ENCODE results near the gene HSPA12A.

Gene HSPA12A

DNA sequence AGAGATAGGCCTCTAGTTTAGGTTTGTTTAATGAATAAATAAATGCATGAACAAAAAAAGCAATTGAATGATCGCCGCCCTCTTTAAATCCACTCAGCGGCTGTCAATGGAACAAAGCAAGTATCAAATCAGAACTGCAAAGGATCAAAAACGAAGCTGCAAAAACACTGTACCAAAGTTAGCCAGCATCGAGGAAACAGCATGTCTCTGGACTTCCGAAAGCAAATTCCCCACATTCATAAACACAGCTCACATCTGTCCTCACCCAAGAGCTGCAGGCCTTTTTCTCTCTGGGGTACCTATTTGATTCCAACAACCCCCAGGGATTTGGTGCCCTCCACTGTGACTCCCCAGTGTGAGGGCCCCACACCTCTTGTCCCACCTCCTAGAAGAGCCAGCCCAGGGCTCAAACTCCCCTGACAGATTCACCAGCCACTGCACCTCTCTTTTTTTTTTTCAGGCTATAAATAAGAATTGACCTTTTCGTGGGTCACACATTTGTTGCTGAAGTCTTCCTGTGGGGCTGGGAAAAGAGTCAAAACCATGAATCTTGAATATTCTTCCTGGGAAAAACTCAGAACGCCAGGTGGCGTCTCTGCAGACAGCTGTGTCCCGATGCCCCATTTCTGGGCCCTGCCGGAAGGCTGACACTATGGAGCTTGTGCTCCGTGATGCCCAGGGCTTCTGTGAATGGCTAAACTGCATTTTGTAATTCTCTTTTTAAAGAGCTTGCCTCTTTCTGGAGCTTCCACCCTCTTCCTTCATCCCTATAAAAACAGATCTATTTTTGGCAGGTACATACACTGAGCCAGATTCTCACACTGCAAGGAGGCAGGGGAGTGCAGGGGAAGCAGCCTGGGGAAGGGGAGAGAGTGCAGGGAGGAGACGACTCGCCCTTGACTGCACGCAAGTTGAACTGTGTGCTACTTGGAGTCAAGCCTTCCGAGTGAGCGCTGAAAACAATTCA is 51.7 kb downstream of the HSPA12A start:
- DNase-seq (ENCODE audit: low read depth): no peak

DNA sequence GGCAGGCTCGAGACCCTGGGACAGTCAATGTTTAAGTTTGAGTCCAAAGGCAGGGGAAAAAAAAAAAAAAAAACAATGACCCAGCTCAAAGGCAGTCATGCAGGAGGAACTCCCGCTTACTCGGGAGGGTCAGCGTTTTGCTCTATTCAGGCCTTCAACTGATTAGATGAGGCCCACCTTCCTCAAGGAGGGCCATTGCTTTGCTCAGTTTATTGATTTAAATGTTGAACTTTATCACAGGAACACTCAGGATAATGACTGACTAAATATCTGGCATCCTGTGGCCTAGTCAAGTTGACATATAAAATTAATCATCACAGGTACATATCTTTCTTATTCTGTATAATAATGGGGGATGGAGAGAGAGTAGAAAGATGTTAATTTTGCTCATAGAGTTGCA is 52.6 kb downstream of the HSPA12A start:
- DNase-seq (ENCODE audit: low read depth): no peak

DNA sequence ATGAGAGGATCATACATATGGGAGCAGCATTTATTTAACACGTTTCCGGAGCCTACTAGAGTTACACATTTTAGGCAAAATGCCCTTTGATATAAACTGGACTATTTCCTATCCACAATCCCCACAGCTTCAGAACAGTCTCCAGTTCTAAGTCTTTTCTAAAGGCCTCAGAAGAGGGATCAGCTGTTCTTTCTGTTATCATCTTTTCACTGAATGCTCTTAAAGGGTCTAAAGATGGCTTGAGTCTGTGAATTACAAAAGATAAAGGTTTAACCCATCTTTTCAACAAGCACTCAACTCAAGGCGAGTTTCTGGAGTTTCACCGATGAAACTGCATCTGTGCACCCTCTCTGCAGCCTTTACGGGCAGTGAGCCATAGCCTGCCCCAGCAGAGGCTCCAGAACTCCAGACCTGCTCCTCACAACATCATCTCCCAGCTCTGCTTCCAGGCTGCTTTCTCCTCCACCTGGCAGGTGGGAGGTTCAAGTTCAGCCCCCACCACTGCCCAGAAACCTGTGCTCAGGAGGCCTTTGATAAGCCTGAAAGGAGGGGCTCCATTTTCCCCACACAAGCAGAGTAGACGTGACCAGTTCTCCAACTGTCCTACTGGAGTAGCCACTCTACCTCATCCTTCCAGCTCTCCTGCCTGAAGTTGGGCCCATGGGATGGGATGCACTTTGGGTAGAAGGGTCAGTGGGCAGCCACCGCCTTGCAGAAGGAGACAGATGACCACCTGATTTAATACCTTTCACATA is 53.4 kb downstream of the HSPA12A start:
- DNase-seq (ENCODE audit: low read depth): no peak

DNA sequence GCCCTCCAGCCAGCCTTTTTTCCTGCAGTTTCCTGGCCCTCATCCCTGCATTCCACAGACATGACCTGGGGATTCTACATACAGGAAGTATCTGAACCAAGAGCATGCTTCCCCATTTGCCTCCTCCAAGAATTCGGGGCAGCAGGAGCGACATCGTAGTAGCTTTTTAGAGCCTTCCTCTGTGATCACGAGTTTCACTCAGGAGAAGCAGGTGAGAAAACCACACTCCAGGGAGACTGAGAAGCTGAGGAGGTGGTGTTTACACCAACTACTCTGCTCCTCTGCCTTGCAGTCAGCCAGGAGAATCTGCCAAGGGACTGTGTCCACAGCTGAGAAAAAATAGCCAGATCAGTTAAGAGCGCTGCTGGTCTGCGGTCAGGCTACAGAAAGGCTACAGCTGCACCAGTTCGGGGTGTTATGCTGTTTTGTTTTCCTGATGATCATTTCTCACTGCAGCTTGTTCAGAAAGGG is 54.1 kb downstream of the HSPA12A start:
- DNase-seq (ENCODE audit: low read depth): no peak

DNA sequence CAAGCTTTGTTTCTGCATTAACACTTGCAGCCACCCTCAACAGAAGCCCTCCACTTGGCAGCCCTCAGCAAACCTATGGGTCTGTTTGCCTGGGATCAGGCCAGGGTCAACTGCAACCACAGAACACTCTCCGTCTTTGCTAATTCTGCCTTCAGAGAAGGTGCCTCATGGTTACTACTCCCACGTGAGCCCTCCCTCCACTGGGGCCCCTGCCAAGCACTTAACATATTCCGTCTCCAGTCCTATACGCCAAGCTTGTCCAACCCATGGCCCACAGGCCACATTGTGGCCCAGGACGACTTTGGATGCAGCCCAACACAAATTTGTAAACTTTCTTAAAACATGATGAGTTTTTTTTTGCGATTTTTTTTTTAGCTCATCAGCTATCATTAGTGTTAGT is 54.7 kb downstream of the HSPA12A start:
- DNase-seq (ENCODE audit: low read depth): no peak

DNA sequence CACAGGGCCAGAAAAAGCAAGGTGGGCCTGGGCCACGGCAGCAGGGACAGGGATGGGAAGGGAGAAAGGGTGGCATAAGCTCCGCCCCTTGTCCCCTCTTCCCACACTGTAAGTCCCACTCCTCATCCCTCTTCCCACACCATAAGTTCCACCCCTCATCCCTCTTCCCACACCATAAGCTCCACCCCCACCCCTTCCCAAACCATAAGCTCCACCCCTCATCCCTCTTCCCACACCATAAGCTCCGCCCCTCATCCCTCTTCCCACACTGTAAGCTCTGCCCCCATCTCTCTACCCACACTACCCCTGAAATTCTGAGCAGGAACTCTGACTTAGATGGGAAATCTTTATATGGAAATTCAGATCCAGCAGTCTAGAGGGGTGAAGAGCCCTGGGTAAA is 55.7 kb downstream of the HSPA12A start:
- DNase-seq (ENCODE audit: low read depth): no peak

DNA sequence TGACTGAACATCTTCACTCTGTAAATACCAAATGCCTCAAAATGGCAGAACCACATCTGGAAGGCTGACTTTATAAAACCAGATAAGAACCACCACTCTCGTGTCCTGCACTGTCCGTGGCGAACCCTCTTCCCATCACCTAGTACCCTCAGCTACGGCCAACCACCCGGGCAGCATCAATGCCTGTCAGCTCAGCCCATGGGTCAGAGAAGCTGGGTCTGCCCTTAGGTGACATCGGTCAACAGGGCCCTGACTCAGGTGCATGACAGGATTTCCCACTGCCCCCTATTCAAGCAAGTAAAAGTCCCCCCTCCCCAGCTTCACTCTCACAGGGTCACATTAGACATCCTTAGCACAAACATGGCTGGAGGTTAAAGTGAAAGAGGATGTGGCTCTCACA is 56.6 kb downstream of the HSPA12A start:
- DNase-seq (ENCODE audit: low read depth): no peak

DNA sequence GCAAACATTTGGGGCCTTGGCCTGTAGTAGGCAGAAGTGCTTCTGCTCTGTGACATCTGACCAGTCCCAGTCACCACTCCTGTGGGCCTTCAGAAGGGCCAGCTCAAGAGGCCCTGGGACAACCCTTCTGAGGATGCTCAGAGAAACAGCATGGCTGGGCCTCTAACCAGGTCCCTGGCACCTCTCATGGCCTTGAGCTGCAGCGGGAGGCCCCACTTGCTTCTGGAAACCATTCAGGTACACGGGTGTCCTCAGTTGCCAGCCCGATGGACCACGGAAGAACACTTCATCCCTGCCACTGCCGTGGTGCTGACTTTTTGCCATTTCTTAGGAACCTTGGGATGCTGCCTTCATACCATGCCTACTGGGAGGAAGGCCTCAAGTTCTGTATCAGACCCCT is 57.6 kb downstream of the HSPA12A start:
- DNase-seq (ENCODE audit: low read depth): no peak

DNA sequence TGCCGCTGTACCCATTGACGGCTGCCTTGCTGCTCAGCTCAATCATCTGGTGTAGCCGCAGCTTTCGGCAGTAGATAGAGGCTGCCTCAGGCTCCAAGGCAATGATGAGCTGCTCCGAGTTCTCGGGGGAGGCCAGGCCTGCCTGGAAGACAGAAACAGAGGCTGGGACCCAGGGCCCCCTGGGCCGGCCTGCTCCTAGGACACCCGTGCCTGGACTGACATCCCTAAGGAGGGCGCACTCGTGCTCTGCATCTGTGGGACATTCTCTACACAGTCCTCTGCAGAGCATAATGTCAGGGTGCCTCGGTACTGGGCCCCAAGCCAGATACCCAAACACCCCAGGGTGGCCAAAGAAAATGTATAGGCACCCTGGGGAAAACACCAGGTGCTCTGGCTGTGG is 58.5 kb downstream of the HSPA12A start:
- no peak for DNase-seq (ENCODE audit: low read depth)

DNA sequence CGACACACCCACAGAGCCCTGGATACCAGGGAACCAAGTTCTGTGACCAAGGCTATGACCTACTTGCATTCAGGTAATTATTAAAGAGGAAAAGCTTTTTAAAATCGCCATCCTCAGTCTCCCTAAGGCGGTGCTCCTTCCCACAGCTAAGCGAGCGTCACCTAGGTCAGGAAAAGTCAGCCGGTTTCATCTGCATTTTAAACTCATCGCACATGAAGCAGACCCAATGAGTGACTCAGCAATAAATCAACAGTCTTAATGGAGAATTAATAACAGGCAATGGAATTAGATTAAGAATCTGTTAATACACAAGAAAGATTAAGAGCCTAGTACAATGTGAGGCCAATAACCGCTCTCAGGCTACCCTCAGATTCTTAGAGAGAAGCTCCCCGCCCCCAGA is 59.2 kb downstream of the HSPA12A start:
- DNase-seq (ENCODE audit: low read depth): no peak

DNA sequence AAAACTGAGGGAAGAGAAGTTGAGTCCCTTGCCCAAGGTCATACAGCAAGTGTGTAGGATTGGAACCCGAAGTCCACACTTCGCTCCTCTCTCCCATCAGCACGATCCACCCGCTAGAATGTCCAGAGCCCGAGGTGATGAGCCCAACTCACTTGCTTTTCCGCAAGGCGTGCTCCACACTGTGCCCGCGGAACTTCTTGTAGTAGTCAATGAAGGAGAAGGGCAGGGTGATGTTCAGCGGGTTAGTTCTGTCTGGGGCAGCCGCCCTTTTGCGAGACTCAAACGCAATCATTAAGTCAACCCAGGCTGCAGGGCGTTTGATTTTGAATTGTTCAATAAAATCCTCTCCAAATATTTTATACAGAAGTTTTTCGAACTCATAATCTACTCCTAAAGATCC is 63.0 kb downstream of the HSPA12A start:
- DNase-seq (ENCODE audit: low read depth): no peak

DNA sequence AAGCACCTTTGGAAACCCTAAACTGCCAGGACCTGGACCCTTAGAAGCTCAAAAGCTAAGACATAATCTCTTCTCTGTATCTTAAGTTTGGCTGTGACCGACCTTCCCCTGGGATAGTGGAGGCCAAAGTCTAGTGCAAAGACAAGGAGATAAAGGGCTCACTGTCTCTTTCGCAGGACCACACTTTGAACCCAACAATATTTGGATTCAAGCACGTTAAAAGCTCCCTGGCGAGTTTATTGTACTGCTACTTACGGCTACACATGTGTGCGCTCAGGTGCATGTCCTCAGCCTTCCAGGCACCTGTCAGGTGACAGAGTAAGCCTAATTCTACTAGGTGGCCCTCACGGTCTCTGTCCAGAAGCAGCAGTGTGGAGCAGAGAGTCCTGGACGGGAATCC is 65.7 kb downstream of the HSPA12A start:
- no peak for DNase-seq (ENCODE audit: low read depth)

DNA sequence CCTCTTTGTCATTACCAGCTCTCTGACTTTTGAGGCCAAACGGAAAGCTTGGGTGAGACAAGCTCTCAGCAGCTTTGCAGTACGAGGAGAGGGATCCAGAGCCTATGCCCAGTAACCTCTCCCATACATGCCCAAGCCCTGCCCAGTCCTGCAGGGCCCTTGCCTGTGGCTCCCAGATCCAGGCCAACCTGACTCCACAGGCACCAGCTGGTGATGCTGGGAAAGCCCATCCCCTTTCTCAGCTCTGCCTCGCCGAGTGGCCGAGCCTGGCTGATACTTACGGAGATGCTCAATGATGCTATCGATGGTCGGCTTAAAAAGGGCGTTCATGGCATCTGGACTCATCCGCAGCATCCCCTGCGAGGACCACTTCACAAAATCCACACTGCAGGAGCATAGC is 66.2 kb downstream of the HSPA12A start:
- DNase-seq (ENCODE audit: low read depth): no peak

DNA sequence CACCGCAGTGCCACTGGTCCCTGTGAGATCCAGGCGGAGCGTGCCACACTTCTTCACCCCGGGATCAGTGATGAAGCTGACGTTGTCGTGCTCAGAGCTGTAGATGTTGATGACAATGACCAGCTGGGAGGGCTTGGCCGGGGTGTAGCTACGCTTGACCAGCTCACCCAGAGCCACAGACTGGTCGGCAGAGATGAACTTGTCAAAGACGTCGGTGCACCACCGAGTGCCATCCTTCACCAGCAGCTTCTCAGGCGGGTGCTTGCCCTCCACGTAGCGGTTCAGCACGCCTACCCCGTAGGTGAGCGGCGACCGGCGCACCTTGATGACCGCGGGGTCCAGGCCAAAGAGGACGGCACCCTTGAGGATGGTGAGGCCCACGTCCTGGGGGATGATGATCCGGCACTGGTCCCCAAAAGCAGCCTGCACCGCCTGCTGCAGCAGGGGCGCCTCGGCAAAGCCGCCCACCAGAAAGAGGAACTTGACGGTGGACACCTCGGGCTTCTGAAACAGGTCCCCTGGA is 67.4 kb downstream of the HSPA12A start:
- no peak for DNase-seq (ENCODE audit: low read depth)

DNA sequence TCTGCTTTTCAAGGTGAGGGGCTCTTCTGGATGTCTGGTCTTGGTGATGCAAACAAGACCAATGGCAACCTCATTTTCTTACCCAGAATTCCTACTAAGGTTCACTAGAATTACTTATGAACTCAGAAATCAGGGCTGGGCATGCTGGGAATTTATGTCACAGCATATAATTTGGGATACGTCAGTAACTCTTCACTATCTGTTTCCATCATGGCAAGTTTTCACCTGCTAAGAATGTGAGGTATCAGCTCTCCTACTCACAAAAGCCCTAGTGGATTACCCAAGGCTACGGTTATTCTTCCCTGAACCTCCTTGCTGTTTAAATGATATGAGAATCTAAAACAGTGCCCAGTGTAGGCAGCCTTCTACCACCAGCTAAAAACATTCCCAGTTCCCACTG is 68.5 kb downstream of the HSPA12A start:
- no peak for DNase-seq (ENCODE audit: low read depth)

DNA sequence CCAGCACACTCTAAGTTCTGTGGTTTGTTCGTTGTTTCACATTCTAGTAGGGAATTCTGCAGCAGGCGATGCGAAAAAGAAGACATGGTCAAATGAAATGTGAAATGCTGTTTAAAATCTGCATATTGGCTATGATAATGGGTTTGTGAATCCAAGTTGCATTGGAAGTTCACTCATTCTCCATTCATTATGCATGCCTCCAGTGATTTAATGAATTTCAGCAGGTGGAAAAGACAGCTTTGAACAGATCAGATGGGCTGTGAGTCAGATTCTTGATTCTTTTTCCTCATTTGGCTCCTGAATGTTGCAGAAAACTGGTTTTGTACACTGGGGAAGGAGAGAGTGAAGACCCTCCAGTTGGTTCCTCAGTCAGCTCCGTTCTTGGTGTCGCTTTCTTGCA is 69.5 kb downstream of the HSPA12A start:
- no peak for DNase-seq (ENCODE audit: low read depth)

DNA sequence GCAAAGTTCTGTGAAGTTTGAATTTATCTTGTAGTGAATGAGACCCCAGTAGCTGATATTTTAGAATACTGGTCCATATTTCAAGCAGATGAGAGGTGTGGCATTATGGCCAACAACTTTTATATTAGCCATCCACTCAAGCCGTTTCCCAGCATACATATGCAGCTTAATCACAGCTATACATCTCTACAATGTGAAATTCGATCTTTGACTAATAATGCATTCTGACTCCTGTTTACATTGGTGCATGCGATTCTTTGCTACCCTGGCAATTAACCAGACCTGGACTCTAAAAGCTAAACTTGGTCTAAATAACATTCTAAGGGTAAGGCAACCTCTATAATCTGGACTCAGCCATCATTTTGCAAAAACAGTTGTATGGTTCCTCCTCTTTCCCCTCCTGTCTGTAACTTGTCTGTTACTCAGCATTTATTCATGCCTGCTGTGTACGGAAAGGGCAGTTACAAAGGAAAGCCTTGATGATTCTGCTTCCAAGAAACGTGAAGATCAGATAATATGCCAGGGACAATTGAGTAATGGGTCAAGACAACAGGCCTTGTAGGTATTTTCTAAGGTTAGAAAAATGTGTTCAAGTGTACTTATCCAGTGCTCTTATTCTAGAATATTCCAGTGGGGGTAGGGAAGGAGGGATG is 71.0 kb downstream of the HSPA12A start:
- no peak for DNase-seq (ENCODE audit: low read depth)

DNA sequence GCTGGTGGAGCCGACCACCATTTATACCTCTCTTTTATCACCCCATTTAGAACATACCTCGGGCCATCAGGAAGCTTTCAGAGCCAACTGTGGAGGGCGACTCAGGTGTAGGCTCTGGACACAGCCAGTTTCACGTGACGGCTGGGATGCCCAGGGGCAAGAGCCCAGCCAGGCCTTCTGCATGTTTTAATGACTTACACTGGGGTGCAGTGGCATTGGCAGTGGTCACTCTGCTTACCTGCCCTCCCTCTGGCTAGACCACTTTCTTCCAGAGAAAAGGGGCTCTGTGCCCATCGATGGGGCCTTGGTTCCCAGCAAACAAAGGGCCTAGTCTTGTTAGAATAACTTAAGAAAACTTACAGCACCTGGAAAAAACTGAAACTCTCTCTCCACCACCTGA is 71.7 kb downstream of the HSPA12A start:
- DNase-seq (ENCODE audit: low read depth): no peak

DNA sequence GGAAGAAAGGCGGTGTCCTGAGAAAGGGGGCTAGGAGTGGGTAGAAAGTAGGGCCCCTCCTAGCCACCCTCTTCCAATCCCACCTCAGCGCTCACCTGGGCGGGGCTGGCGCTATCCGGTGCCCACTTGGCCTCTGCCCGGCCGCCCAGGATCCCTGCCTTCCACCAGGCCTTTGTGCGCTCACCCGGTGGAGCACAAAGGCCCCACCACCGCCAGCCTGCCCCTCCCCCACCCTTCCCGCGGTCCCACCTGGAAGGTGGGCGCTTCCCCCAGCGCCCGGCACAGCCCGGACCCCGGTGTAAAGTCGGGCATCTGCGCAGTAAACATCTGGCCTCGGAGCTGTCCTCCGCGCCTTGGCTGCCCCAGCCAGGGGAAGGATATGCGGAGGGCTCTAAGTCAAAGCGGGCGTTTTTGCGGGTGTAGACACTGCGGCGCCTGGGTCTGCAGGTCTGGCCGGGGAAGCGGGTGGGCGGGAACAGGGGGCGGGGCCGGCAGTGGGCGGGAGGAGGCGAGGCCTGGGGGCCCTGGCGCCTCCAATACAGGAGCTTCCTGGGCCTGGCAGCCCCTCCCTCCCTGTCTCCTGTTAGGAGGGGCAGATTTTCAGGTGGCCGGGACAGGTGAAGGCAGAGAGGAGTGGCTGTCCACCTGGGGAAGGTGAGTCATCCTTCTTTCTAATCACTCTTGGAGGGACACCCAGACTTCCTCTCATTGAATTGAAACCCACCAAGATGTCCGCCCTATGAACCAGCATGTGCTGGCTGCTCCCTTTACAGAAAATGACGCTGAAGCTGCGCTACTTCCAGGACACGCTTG is 72.3 kb downstream of the HSPA12A start:
- no peak for DNase-seq (ENCODE audit: low read depth)

DNA sequence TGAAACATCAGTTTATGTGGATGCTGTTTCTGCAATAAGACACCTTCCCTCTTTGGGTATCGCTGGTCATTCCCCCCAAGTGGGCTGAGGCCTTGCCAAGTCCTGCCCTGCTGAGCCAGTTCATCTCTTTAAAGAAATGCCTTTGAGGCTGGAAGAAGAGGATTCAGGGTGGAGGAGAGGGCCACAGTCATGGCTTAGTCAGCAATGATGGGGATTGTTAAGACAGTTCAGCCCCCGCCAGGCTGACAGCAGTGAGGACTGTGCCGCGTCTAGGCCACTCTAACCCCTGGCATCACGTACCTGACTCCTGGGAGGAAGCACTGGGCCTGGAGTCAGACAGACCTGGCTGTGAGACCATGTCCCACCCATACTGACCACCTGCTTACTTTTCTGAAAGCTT is 73.3 kb downstream of the HSPA12A start:
- no peak for DNase-seq (ENCODE audit: low read depth)

DNA sequence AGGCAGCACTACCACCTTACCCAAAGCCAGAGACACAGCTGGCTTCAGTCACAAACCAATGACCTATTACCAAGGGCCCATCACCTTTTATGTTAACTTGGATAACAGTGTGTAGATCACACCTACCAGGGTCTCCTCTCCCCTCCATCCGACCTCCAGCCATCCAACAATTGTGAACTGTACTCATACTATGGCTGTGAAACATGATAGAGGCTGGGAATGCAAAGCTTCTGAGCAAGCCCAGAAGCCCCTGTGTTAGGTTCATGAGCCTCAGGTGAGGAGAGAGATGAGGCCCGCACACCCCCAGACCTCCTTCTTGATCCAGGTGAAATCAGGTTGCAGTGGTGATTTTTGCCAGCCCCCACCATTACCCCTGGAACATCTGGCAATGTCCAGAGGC is 73.9 kb downstream of the HSPA12A start:
- DNase-seq (ENCODE audit: low read depth): no peak

DNA sequence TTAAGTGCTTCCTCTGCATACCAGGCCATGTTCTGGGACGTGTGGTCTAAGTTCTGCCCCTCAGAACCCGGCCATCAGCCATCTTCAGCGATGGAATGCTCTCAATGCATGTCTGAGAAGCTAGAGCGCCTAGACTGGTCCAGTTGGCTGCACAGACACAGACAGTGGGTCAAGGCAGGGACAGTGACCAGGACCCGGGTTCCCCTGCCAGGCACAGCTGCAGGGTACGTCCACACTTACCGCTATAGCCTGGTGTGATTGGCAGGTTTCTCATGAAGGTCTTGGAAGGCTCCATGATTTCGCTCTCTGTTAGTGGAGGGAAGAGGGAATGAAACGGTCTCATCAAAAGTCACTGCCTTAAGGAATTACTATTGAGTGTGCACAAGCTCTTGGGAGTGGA is 74.3 kb downstream of the HSPA12A start:
- no peak for DNase-seq (ENCODE audit: low read depth)
